GM06990 (cell line): Measurements from ENCODE around the gene MSH4.

ENCODE experiments used
- DNase-seq: peaks from one replicate; pipeline ENCODE4 v3.0.0-alpha.2; 2011; ENCODE audit not compliant: insufficient read length; ENCODE audit errors: extremely low read depth
- H3K27me3 ChIP-seq: replicated peaks from 2 replicates; pipeline ENCODE4 v1.6.0; 2011; ENCODE audit warnings: low read length; ENCODE audit not compliant: control insufficient read depth, insufficient read depth
- H3K36me3 ChIP-seq: 2 replicates; pipeline ENCODE4 v1.5.1; 2011; ENCODE audit warnings: low read length; ENCODE audit not compliant: control insufficient read depth, insufficient read depth
- H3K4me3 ChIP-seq: replicated peaks from 2 replicates; pipeline ENCODE4 v1.5.1; 2011; ENCODE audit warnings: low read depth, mild to moderate bottlenecking, control low read depth, low read length
- TF ChIP-seq, protein P1 (sequence below): IDR thresholded peaks from 2 replicates; pipeline ENCODE4 v1.5.1; 2011; ENCODE audit warnings: low read length, control low read depth, mild to moderate bottlenecking, inconsistent platforms; ENCODE audit not compliant: insufficient read depth, poor library complexity, severe bottlenecking

MSH4 gene

DNA sequence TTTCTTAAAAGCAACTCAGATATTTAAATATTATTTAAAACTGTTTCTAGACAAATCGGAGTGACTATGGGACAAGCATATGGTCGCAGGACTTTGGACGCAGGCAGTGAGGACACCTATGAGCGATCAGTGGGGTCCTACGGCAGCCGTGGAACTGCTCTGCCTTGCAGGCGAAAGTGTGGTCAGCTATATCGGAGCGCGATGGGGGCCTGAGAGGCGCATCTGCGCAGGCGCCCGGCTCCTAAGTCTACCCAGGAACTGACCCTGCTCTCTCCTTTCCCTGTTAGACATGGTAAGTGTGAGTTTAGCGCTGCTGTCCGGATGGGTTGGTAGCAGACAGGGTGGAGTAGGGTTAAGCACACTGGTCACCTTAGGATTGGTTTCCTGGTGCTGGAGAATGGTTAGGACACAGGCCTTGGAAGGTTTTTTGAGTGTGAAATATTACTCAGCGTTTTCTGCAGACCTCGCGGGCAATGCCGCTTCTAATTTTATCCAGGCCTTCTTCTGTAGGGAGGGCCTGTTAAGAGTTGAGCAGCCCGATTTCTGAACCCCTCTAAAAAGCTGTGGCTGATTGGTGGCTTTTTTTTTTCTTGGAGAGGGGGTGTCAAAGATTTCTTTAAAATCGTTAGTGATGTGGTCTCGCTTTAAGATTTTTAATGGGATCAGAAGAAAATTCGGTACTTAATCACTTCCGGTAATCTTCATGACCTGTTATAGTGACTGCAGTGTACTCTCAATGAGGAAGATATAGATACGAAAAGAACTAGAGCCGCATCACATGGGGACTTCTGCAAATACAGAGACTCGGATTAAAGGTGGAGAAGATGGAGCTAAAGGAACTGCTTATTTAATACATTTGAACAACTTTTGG, 10.5 kb upstream of the MSH4 start, which contains the start of gene RABGGTB:
Gene RABGGTB, plus strand, starts transcription at position 274 of the 871 bp plus-strand sequence. Its CDS starts 16 bp downstream, at position 290.
- peak within 1 kb of the TSS; percentile 81 for H3K4me3 ChIP-seq
- H3K27me3 ChIP-seq: no peaks in the 10 kb centered on the region
- DNase-seq: peak; percentile 97
- peaks cover 4% of the 10 kb centered on the region; the same call in 1 of the 2 replicates for H3K36me3 ChIP-seq
- TF ChIP-seq, protein P1, sequence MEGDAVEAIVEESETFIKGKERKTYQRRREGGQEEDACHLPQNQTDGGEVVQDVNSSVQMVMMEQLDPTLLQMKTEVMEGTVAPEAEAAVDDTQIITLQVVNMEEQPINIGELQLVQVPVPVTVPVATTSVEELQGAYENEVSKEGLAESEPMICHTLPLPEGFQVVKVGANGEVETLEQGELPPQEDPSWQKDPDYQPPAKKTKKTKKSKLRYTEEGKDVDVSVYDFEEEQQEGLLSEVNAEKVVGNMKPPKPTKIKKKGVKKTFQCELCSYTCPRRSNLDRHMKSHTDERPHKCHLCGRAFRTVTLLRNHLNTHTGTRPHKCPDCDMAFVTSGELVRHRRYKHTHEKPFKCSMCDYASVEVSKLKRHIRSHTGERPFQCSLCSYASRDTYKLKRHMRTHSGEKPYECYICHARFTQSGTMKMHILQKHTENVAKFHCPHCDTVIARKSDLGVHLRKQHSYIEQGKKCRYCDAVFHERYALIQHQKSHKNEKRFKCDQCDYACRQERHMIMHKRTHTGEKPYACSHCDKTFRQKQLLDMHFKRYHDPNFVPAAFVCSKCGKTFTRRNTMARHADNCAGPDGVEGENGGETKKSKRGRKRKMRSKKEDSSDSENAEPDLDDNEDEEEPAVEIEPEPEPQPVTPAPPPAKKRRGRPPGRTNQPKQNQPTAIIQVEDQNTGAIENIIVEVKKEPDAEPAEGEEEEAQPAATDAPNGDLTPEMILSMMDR: no peak

DNA sequence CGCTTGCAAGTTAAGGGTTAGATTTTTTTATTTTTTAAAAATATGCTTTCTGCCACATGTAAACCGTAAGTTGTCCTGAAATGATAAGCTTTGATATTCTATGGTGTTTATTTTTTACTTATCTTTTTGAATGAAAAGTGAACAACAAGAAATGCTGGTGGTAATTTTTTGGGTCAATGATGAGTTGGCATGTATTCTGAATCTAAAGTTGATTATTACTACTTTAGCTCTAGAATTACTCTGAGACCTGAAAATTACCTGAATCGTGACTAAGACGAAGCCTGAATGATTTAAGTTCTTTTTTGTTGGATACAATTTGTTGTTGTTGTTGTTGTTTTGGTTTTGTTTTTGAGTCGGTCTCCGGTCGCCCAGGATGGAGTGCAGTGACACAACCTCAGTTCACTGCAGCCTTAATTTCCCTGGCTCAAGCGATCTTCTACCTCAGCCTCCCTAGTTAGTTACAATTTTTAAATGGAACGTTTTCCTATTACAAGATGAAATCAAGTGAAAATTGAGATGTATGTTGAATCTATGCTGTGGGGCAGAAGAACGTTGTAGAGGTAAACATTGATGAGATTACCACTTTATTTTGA, 9.7 kb upstream of the MSH4 start:
- Histone ChIP-seq H3K27me3 (no peaks in the 10 kb centered on the region), H3K36me3 (peaks cover 4% of the 10 kb centered on the region; the same call in 1 of the 2 replicates), H3K4me3 (peak overlapping the region; percentile 81)
- TF ChIP-seq, protein P1: no peak
- DNase-seq: no peak

DNA sequence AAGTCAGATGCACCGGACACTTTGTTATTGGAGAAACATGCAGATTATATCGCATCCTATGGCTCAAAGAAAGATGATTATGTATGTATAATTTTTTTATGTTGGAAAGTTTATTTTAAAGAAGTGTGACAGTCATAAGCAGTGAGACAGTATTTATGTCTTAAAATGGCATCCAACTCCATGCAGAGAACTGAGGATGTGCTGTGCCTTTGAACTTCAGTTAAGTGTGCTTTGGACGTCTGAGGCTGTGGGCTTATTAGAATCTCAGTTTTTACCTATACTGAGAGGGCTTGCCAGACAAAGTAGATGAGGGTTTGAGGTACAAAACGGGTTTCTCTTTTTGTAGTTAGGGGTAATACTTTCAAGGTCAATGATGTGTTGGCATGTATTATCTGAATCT, 9.2 kb upstream of the MSH4 start:
- Histone ChIP-seq H3K4me3 (peak overlapping the region; percentile 81), H3K36me3 (peaks cover 7% of the 10 kb centered on the region), H3K27me3 (no peaks in the 10 kb centered on the region)
- TF ChIP-seq, protein P1: no peak
- DNase-seq: no peak

DNA sequence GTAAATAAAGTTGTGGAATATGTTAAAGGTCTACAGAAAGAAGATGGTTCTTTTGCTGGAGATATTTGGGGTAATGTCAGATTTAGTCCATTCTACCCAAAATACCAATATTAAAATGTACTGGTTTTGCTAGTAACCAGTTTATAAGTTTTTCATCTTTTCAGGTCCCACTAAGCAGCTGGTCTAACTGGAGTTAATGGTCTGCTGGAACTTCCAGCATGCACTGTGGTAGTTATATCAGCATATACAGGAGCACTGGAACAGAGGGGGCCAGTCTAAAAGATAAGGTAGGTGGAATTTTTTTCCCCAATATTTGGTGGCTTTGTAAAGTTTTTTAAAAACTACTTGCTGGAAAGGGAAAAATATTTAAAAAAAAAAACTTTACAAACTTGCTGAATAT, 6.7 kb upstream of the MSH4 start:
- peak overlapping the region; percentile 81 for H3K4me3 ChIP-seq

DNA sequence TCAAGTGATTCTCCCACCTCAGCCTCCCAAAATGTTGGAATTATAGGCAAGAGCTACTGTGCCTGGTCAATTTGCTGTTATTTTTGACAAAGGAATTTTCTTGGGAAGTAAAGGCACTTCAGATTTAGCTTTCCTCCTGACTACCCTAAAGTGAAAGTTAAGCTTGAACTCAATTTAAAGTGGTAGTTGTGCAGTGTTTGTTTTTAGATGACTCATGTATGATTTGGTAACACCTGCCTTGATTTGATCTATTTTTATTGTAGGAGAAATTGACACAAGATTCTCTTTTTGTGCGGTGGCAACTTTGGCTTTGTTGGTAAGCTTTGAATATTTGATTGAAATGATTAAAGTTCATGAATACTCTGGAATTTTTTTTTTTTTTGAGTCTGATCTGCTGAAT, 5.7 kb upstream of the MSH4 start:
- Histone ChIP-seq H3K27me3 (no peaks in the 10 kb centered on the region), H3K36me3 (peaks cover 14% of the 10 kb centered on the region), H3K4me3 (peak overlapping the region; percentile 81; the same call in 1 of the 2 replicates)
- DNase-seq: no peak
- TF ChIP-seq, protein P1: no peak

More for the DNA sequence above, 6.7 kb upstream of the MSH4 start:
- Histone ChIP-seq H3K36me3 (peaks cover 11% of the 10 kb centered on the region), H3K27me3 (no peaks in the 10 kb centered on the region)
- DNase-seq: no peak
- TF ChIP-seq, protein P1: no peak
